SK-N-SH treated with all-trans-retinoic acid at 6 μM for 48 hours (cell line): ENCODE measurements around the gene KLHL29.
A peak's percentile ranks its signal among the peaks of the same experiment; 100 is the strongest.

Experiments used
- ATAC-seq: fragments of 200-7000 bp; cut with Tn5 transposase; 3 replicates; pipeline ENCODE4 v1.9.1; 2020; ENCODE audit warnings: mild to moderate bottlenecking, moderate library complexity
- BACH2 ChIP-seq: fragments of 250-450 bp; sonication (Bioruptor Pico); IDR thresholded peaks from 2 replicates; pipeline ENCODE4 v1.9.0; 2021; ENCODE audit warnings: mild to moderate bottlenecking, borderline replicate concordance
- CREB5 ChIP-seq: fragments of 250-450 bp; sonication (Bioruptor Pico); IDR thresholded peaks from 2 replicates; pipeline ENCODE4 v1.5.1; 2020; ENCODE audit warnings: low read depth, mild to moderate bottlenecking, moderate library complexity
- CSDC2 ChIP-seq: fragments of 250-450 bp; sonication (Bioruptor Pico); IDR thresholded peaks from 2 replicates; pipeline ENCODE4 v1.5.0; 2020; ENCODE audit warnings: mild to moderate bottlenecking, moderate library complexity
- CSRNP3 ChIP-seq: fragments of 250-450 bp; sonication (Bioruptor Pico); IDR thresholded peaks from 2 replicates; pipeline ENCODE4 v1.5.1; 2021; ENCODE audit warnings: mild to moderate bottlenecking, moderate library complexity
- GLIS3 ChIP-seq: fragments of 250-450 bp; sonication (Bioruptor Pico); IDR thresholded peaks from 2 replicates; pipeline ENCODE4 v1.5.0; 2020; ENCODE audit warnings: mild to moderate bottlenecking, moderate library complexity
- ISL1 ChIP-seq: fragments of 250-450 bp; sonication (Bioruptor Pico); IDR thresholded peaks from 2 replicates; pipeline ENCODE4 v2.1.2; 2022; ENCODE audit warnings: mild to moderate bottlenecking, moderate library complexity
- OSR1 ChIP-seq: fragments of 250-450 bp; sonication (Bioruptor Pico); IDR thresholded peaks from 2 replicates; pipeline ENCODE4 v1.8.0; 2022; ENCODE audit warnings: moderate library complexity, mild to moderate bottlenecking, inconsistent platforms
- POU6F1 ChIP-seq: fragments of 250-450 bp; sonication (Bioruptor Pico); IDR thresholded peaks from 2 replicates; pipeline ENCODE4 v1.8.0; 2021; ENCODE audit warnings: low read depth, mild to moderate bottlenecking, moderate library complexity, borderline replicate concordance
- RARB ChIP-seq: fragments of 250-450 bp; sonication (Bioruptor Pico); IDR thresholded peaks from 2 replicates; pipeline ENCODE4 v1.8.0; 2021; ENCODE audit warnings: mild to moderate bottlenecking, moderate library complexity
- SNAI2 ChIP-seq: fragments of 250-450 bp; sonication (Bioruptor Pico); IDR thresholded peaks from 2 replicates; pipeline ENCODE4 v1.5.0; 2020; ENCODE audit warnings: mild to moderate bottlenecking, moderate library complexity
- TCF4 ChIP-seq: fragments of 250-450 bp; sonication (Bioruptor Pico); IDR thresholded peaks from 2 replicates; pipeline ENCODE4 v1.8.0; 2021; ENCODE audit warnings: mild to moderate bottlenecking, moderate library complexity, borderline replicate concordance
- TOX ChIP-seq: fragments of 250-450 bp; sonication (Bioruptor Pico); IDR thresholded peaks from 2 replicates; pipeline ENCODE4 v1.8.0; 2021; ENCODE audit warnings: mild to moderate bottlenecking, moderate library complexity, borderline replicate concordance
- TSHZ2 ChIP-seq: fragments of 250-450 bp; sonication (Bioruptor Pico); IDR thresholded peaks from 2 replicates; pipeline ENCODE4 v1.5.0; 2020; ENCODE audit warnings: mild to moderate bottlenecking, moderate library complexity
- ZC3H10 ChIP-seq: fragments of 250-450 bp; sonication (Bioruptor Pico); IDR thresholded peaks from 2 replicates; pipeline ENCODE4 v1.5.1; 2021; ENCODE audit warnings: mild to moderate bottlenecking, moderate library complexity
- ZFP3 ChIP-seq: fragments of 250-450 bp; sonication (Bioruptor Pico); IDR thresholded peaks from 2 replicates; pipeline ENCODE4 v1.5.0; 2020; ENCODE audit warnings: mild to moderate bottlenecking, moderate library complexity
- ZFP30 ChIP-seq: fragments of 450-650 bp; formaldehyde crosslinking; IDR thresholded peaks from 2 replicates; pipeline ENCODE4 v1.5.0; 2022; ENCODE audit warnings: mild to moderate bottlenecking, moderate library complexity
- ZNF565 ChIP-seq: fragments of 450-650 bp; formaldehyde crosslinking; conservative IDR thresholded peaks from 2 replicates; pipeline ENCODE4 v1.5.0; 2020; ENCODE audit warnings: low read depth, mild to moderate bottlenecking, moderate library complexity
- ZNF70 ChIP-seq: fragments of 450-650 bp; formaldehyde crosslinking; IDR thresholded peaks from 2 replicates; pipeline ENCODE4 v1.5.0; 2020; ENCODE audit warnings: mild to moderate bottlenecking, moderate library complexity
- ZNF8 ChIP-seq: fragments of 450-650 bp; formaldehyde crosslinking; IDR thresholded peaks from 2 replicates; pipeline ENCODE4 v1.5.0; 2020; ENCODE audit warnings: mild to moderate bottlenecking, moderate library complexity

KLHL29 gene

GRCh38 chr2:23669413-23670244 lies 284.6 kb downstream of the KLHL29 start (continued):
- TF ChIP-seq POU6F1 (CRISPR knock-in tag) = no peak
- no peak for TF ChIP-seq BACH2 (CRISPR knock-in tag)
- peak; percentile 31; the same call in 1 of the 2 replicates for TF ChIP-seq CSDC2 (CRISPR knock-in tag)

- no peak; the same call in 2 of the 3 replicates for ATAC-seq
- TF ChIP-seq ZNF70 (CRISPR knock-in tag) (0 out of 2 replicates have a peak, but pooled peaks have one; percentile 4), BACH2 (CRISPR knock-in tag) (no peak)
These were observed 285.2 kb downstream of the KLHL29 start for GRCh38 chr2:23670245-23670592.

- no peak for ATAC-seq
- no peak for TF ChIP-seq SNAI2
- no peak for TF ChIP-seq TSHZ2 (CRISPR knock-in tag)
- TF ChIP-seq ZNF8 = no peak
- no peak for TF ChIP-seq ZNF565 (CRISPR knock-in tag)
These were observed 288.1 kb downstream of the KLHL29 start for GRCh38 chr2:23673082-23673481.

- no peak for ATAC-seq
- no peak for TF ChIP-seq RARB (CRISPR knock-in tag)
- TF ChIP-seq POU6F1 (CRISPR knock-in tag) = no peak
- no peak for TF ChIP-seq CSDC2 (CRISPR knock-in tag)
- TF ChIP-seq TCF4 (CRISPR knock-in tag) = no peak
- no peak for TF ChIP-seq TSHZ2 (CRISPR knock-in tag)
- no peak for TF ChIP-seq GLIS3 (CRISPR knock-in tag)
- TF ChIP-seq CREB5 = no peak
- no peak for TF ChIP-seq ZNF8
- TF ChIP-seq ZC3H10 (CRISPR knock-in tag) = no peak
- TF ChIP-seq ZFP3 (CRISPR knock-in tag) = no peak
- no peak for TF ChIP-seq ZNF565 (CRISPR knock-in tag)
- no peak for TF ChIP-seq OSR1
- TF ChIP-seq ZFP30 = no peak
- no peak for TF ChIP-seq ZNF70 (CRISPR knock-in tag)
- TF ChIP-seq SNAI2 = no peak
- TF ChIP-seq ISL1 (CRISPR knock-in tag) = no peak
- no peak for TF ChIP-seq TOX
- TF ChIP-seq CSRNP3 (CRISPR knock-in tag) = no peak
These were observed 289.1 kb downstream of the KLHL29 start for GRCh38 chr2:23673830-23674679.
